A549 (cell line): ENCODE measurements around the gene KLK12.

Experiments
- CHD4 ChIP-seq: fragments of 200-600 bp; sonication (generic); IDR thresholded peaks from 2 replicates; pipeline ENCODE4 v1.6.1; 2016; ENCODE audit warnings: antibody characterized with exemption, mild to moderate bottlenecking, borderline replicate concordance
- CTCF ChIP-seq: fragments of >200 bp; sonication (Bioruptor Twin); formaldehyde crosslinking; IDR thresholded peaks from 3 replicates; pipeline ENCODE4 v1.5.1; 2016
- EP300 ChIP-seq, 2 experiments: fragments of >200 bp; sonication (Bioruptor Twin); formaldehyde crosslinking; IDR thresholded peaks; 2 replicates in 1 of 2; 3 replicates in 1 of 2; pipeline ENCODE4 v1.6.1; 2016 to 2017
- ESRRA ChIP-seq: fragments of 150-350 bp; IDR thresholded peaks from 2 replicates; pipeline ENCODE4 v1.6.1; 2014; ENCODE audit warnings: mild to moderate bottlenecking, low read length, borderline replicate concordance
- KDM5A ChIP-seq: fragments of 200-600 bp; sonication (generic); IDR thresholded peaks from 2 replicates; pipeline ENCODE4 v1.6.1; 2016; ENCODE audit warnings: antibody characterized with exemption, mild to moderate bottlenecking
- PHF8 ChIP-seq: fragments of 200-600 bp; sonication (generic); IDR thresholded peaks from 2 replicates; pipeline ENCODE4 v1.6.1; 2016; ENCODE audit warnings: low read depth, mild to moderate bottlenecking, antibody characterized with exemption, moderate library complexity, borderline replicate concordance
- POLR2A ChIP-seq: IDR thresholded peaks from 2 replicates; pipeline ENCODE4 v1.6.1; 2012; ENCODE audit warnings: mild to moderate bottlenecking, low read length
- RAD21 ChIP-seq, 2 experiments: fragments of >200 bp in 1 of 2; sonication (Bioruptor Twin) in 1 of 2; formaldehyde crosslinking in 1 of 2; IDR thresholded peaks in 1 of 2; conservative IDR thresholded peaks in 1 of 2; 2 replicates in 1 of 2; 3 replicates in 1 of 2; pipeline ENCODE4 v1.6.1; 2012 to 2018; ENCODE audit warnings: inconsistent platforms in 1 of 2
- REST ChIP-seq: fragments of 200-600 bp; sonication (generic); IDR thresholded peaks from 2 replicates; pipeline ENCODE4 v1.6.1; 2016; ENCODE audit warnings: antibody characterized with exemption, mild to moderate bottlenecking, moderate library complexity
- SMC3 ChIP-seq: fragments of >200 bp; sonication (Bioruptor Twin); formaldehyde crosslinking; IDR thresholded peaks from 3 replicates; pipeline ENCODE4 v1.6.1; 2018; ENCODE audit warnings: inconsistent platforms
- TP53 ChIP-seq: fragments of 250-450 bp; sonication (Bioruptor Pico); IDR thresholded peaks from 2 replicates; pipeline ENCODE4 v1.5.0; 2021; ENCODE audit warnings: mild to moderate bottlenecking, moderate library complexity
- USF2 ChIP-seq: fragments of 450-650 bp; IDR thresholded peaks from 2 replicates; pipeline ENCODE4 v1.6.1; 2014; ENCODE audit warnings: antibody characterized with exemption

GRCh38 chr19:51031880-51032225 is 2.9 kb downstream of the KLK12 start:
- no peak for TF ChIP-seq KDM5A
- TF ChIP-seq EP300 (IDR thresholded peaks at IDR 0.05), result no peak
- TF ChIP-seq CTCF, result no peak
- no peak for TF ChIP-seq TP53 (CRISPR knock-in tag)
- no peak for TF ChIP-seq RAD21 (conservative IDR thresholded peaks at IDR 0.05 in 1 of 2, IDR thresholded peaks at IDR 0.05 in 1 of 2)
- TF ChIP-seq SMC3, result no peak
- TF ChIP-seq ESRRA, result no peak
- no peak for TF ChIP-seq CHD4
- TF ChIP-seq POLR2A, result no peak
- TF ChIP-seq REST, result no peak
- TF ChIP-seq PHF8, result no peak
- TF ChIP-seq USF2, result no peak
